HG02642 (cell line): ENCODE measurements around the gene COQ7.
A peak's percentile ranks its signal among the peaks of the same experiment; 100 is the strongest.

Experiments used
- ATAC-seq: cut with Tn5 transposase; IDR thresholded peaks from one replicate; pipeline ENCODE4 v1.9.1; 2021; ENCODE audit warnings: mild to moderate bottlenecking; ENCODE audit not compliant: unreplicated experiment, poor library complexity

Gene COQ7

GRCh38 chr16:19085679-19086200, 18.3 kb downstream of the COQ7 start:
- ATAC-seq: no peak

GRCh38 chr16:19086322-19087199, 19.1 kb downstream of the COQ7 start:
- peak; percentile 89 for ATAC-seq

GRCh38 chr16:19088341-19088916, 21.0 kb downstream of the COQ7 start:
- ATAC-seq: no peak

GRCh38 chr16:19089410-19089955, 22.1 kb downstream of the COQ7 start:
- ATAC-seq: no peak

- ATAC-seq: no peak
Observed at GRCh38 chr16:19090916-19091315, 23.5 kb downstream of the COQ7 start.

GRCh38 chr16:19092653-19093410, 25.4 kb downstream of the COQ7 start:
- no peak for ATAC-seq

- no peak for ATAC-seq
Observed at GRCh38 chr16:19093631-19094541, 26.5 kb downstream of the COQ7 start.

GRCh38 chr16:19094542-19095365, 27.3 kb downstream of the COQ7 start:
- no peak for ATAC-seq

- no peak for ATAC-seq
Observed at GRCh38 chr16:19095654-19096053, 28.2 kb downstream of the COQ7 start.

- no peak for ATAC-seq
Observed at GRCh38 chr16:19098173-19098572, 30.8 kb downstream of the COQ7 start.

- no peak for ATAC-seq
Observed at GRCh38 chr16:19102187-19102872, 34.9 kb downstream of the COQ7 start.

GRCh38 chr16:19104607-19105006, 37.2 kb downstream of the COQ7 start:
- ATAC-seq: no peak

- ATAC-seq: no peak
Observed at GRCh38 chr16:19105131-19105530, 37.7 kb downstream of the COQ7 start.

GRCh38 chr16:19105891-19106624, 38.6 kb downstream of the COQ7 start:
- ATAC-seq: no peak

- ATAC-seq: no peak
Observed at GRCh38 chr16:19106625-19107020, 39.2 kb downstream of the COQ7 start.

GRCh38 chr16:19108409-19109287, 41.2 kb downstream of the COQ7 start:
- no peak for ATAC-seq

- no peak for ATAC-seq
Observed at GRCh38 chr16:19109288-19109664, 41.9 kb downstream of the COQ7 start.
